Gastroesophageal sphincter (tissue), 4 donors: ENCODE measurements around the gene DENND4C. TPM values are rescaled to one million over a fixed set of nuclear protein-coding genes. Genes with fewer than 3 reads are reported as not detected.

Experiments
- ATAC-seq: fragments of 150-250 bp; one replicate; pipeline ENCODE4 v1.9.1; 2016; ENCODE audit warnings: mild to moderate bottlenecking, moderate library complexity
- H3K27ac ChIP-seq, 4 donors: fragments of 200-600 bp; sonication (generic) in 3 of 4; 1 replicate in 3 of 4; 2 replicates in 1 of 4; pipeline ENCODE4 v1.5.1; 2016 to 2019
- H3K27me3 ChIP-seq: fragments of 200-600 bp; sonication (generic); one replicate; pipeline ENCODE4 v1.5.1; 2019
- H3K36me3 ChIP-seq, 2 donors: fragments of 200-600 bp; sonication (generic); one replicate each; pipeline ENCODE4 v1.5.1; 2019; ENCODE audit warnings: control low read depth in 1 of 2
- H3K4me1 ChIP-seq, 3 donors: fragments of 200-600 bp; sonication (generic); 1 replicate in 2 of 3; 2 replicates in 1 of 3; pipeline ENCODE4 v1.5.1; 2016 to 2019; ENCODE audit warnings: control low read depth in 2 of 3
- H3K4me3 ChIP-seq, 2 donors: fragments of 200-600 bp; sonication (generic); one replicate each; pipeline ENCODE4 v1.5.1; 2019; ENCODE audit warnings: mild to moderate bottlenecking in 1 of 2, moderate library complexity in 1 of 2
- H3K9me3 ChIP-seq, 3 donors: fragments of 200-600 bp; sonication (generic); one replicate each; pipeline ENCODE4 v1.5.1; 2017 to 2019; ENCODE audit warnings: control low read depth in 2 of 3
- CTCF ChIP-seq, 4 experiments: fragments of 200-600 bp in 2 of 4; fragments of 450-650 bp in 2 of 4; sonication (generic) in 1 of 4; IDR thresholded peaks; one replicate each; pipeline ENCODE4 v1.5.1; 2017 to 2019; ENCODE audit warnings: antibody characterized with exemption in 4 of 4, mild to moderate bottlenecking in 2 of 4, moderate library complexity in 2 of 4
- EP300 ChIP-seq: sonication (generic); formaldehyde crosslinking; IDR thresholded peaks from one replicate; pipeline ENCODE4 v1.6.1; 2017; ENCODE audit warnings: antibody characterized with exemption, mild to moderate bottlenecking
- POLR2A ChIP-seq, 2 donors: fragments of 450-650 bp; IDR thresholded peaks; one replicate each; pipeline ENCODE4 v1.6.1; 2017; ENCODE audit warnings: antibody characterized with exemption in 2 of 2, mild to moderate bottlenecking in 2 of 2, moderate library complexity in 1 of 2
- POLR2AphosphoS5 ChIP-seq: sonication (generic); formaldehyde crosslinking; IDR thresholded peaks from one replicate; pipeline ENCODE4 v1.6.1; 2017; ENCODE audit warnings: antibody characterized with exemption
- WGBS, 2 donors: methylation state at CpG; one replicate each; pipeline ENCODE4 v1.1.5; 2018; ENCODE audit warnings: low coverage in 1 of 2; 5-methylcytosine and 5-hydroxymethylcytosine counted together
- total RNA-seq, 4 donors: library from RNA; depleted of rRNA; stranded (reverse); fragments of >200 nt; gene quantifications; one replicate each; pipeline ENCODE4 v1.1.0, GENCODE V29; 2016

DENND4C gene
- total RNA-seq, result 100 to 1,000 TPM in 1 of 4 donors, 10 to 100 TPM in 3; 72.9 to 117 (median 81.9) TPM

DNA sequence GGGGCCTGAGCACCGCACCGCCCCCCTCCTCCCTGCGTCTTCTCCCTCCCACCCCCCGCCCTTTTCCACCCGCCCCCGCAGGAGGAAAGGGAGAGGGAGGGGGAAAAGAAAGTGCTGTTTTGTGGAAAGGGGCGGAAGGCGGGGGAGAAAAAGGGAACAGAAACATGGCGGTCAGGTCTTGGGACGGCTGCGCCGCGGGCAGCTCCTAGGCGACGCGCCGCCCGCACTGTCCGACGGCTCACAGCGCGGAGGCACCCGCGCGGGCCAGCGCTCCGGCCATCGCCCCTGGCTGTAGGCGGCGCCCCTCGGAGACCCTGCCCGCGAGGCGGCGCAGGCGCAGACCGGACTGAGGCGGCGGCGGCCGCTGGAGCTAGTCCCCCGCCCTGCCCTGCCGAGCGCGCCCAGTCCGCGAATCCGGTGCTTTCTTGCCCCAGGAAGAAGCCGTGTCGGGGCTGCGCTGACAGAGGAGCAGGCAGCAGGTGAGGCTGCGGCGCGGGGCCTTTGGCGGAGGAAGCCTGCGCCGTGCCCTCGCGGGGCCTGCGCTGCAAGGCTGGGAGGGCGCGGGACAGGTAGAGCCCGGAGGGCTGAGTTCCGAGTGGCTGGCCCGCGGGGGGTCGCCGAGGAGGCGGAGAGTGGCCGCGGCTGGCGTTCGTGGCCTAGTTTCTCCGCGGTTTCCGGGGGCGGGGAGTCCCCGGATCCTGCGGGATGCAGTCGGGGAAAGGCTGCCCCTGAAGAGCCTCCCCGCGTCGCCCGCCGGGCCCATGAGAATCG lies at the start of gene DENND4C:
TSS of gene DENND4C (plus strand) at position 339 of the 771 bp plus-strand sequence. CDS start 45,482 bp downstream, outside the sequence.
- peaks cover 0 to 48% (median 8%) of the 10 kb centered on the region in 3 donors for H3K4me1 ChIP-seq
- H3K27ac ChIP-seq, result peak within 1 kb of the TSS; percentile 84 to 99 (median 97)
- H3K9me3 ChIP-seq, result no peaks in the 10 kb centered on the region
- no peaks in the 10 kb centered on the region for H3K27me3 ChIP-seq
- peak; percentile 92 for ATAC-seq
- no peaks in the 10 kb centered on the region for H3K36me3 ChIP-seq
- 0% methylated on average over 8 of the region's 86 CpGs; no CpG with 5 or more reads in 1 of the 2 donors for WGBS, 2 donors
- H3K4me3 ChIP-seq, result peak within 1 kb of the TSS; percentile 79 to 98
- no peak for TF ChIP-seq EP300
- TF ChIP-seq POLR2A (IDR thresholded peaks at IDR 0.05), result peak; percentile 71 to 82
- peak in 3 of 4 experiments; percentile 38 to 45 (median 38) for TF ChIP-seq CTCF (IDR thresholded peaks at IDR 0.05)
- peak; percentile 47 for TF ChIP-seq POLR2AphosphoS5

GRCh38 chr9:19180991-19181390 lies 49.5 kb upstream of the DENND4C start:
- H3K27ac ChIP-seq, result no peak overlapping the region

DNA sequence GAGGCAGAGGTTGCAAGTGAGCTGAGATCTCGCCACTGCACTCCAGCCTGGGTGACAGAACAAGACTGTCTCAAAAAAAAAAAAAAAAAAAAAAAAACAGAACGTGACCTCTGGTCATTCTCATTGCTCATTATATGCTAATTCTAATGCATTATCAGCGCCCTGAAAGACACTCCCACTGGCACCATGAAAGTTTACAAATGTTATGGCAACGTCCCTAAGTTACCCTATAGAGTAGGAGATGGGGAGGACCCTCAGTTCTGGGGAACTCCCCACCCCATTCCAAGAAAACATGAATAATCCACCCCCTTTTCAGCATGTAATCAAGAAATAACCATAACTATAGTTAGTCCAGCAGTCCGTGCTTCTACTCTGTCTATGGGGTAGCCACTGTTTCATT lies 48.9 kb upstream of the DENND4C start:
- no peak overlapping the region for H3K4me3 ChIP-seq
- no peaks in the 10 kb centered on the region for H3K36me3 ChIP-seq
- no peaks in the 10 kb centered on the region for H3K9me3 ChIP-seq
- H3K27ac ChIP-seq, result peak overlapping the region in 2 of 4 donors; percentile 85 to 86
- TF ChIP-seq EP300 (no peak), CTCF (IDR thresholded peaks at IDR 0.05) (no peak), POLR2AphosphoS5 (no peak), POLR2A (IDR thresholded peaks at IDR 0.05) (no peak)
- peaks cover 4 to 36% (median 20%) of the 10 kb centered on the region in 3 donors for H3K4me1 ChIP-seq
- WGBS, 2 donors, result 87 to 90% methylated on average over 2 to 5 of the region's 5 CpGs
- no peaks in the 10 kb centered on the region for H3K27me3 ChIP-seq
- no peak for ATAC-seq

More at GRCh38 chr9:19180991-19181390, 49.5 kb upstream of the DENND4C start:
- 86 to 94% methylated on average over 3 to 5 of the region's 5 CpGs for WGBS, 2 donors
- H3K36me3 ChIP-seq, result no peaks in the 10 kb centered on the region
- no peaks in the 10 kb centered on the region for H3K27me3 ChIP-seq
- no peaks in the 10 kb centered on the region for H3K9me3 ChIP-seq
- TF ChIP-seq POLR2AphosphoS5 (no peak), CTCF (IDR thresholded peaks at IDR 0.05) (no peak), POLR2A (IDR thresholded peaks at IDR 0.05) (no peak), EP300 (no peak)
- peaks cover 4 to 36% (median 20%) of the 10 kb centered on the region in 3 donors for H3K4me1 ChIP-seq
- ATAC-seq, result no peak
- H3K4me3 ChIP-seq, result no peak overlapping the region

DNA sequence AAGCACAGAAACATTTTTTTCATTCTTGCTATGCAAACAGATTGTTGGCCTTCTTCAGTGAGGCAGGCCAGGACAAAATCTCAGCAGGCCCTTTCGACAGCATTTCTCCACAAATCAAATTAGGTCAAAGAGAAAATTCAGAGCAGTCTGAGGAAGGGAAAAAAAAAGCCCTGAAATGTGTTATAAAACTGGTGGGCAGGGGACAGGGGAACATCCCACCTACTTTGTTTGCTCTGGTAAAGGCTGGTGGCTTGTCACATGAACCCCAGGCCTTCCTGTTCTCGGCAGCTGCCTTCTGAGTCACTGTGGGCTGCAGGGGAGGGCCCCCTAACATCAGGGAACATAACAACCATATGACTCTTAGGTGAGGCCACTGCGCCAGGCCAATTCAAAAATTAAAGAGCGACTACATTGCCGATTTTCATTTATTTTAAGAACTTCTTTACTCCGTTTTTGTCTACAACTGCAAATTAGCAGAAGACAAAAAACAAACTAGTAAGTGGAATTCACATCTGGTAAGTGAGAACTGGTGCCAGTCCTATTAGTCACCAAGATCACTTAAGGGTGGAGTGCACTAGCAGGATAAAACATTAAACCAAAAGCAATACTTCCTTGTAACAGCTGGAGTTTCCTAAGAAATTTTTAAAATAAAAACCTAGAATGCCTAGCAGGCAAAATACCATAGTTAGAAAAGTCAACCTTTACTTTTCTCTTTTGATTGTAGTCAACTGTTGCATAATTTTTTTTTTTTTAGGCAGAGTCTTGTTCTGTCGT lies 46.2 kb upstream of the DENND4C start:
- Histone ChIP-seq H3K27me3 (no peaks in the 10 kb centered on the region), H3K4me3 (no peak overlapping the region), H3K4me1 (peaks cover 4 to 36% (median 20%) of the 10 kb centered on the region in 3 donors), H3K36me3 (no peaks in the 10 kb centered on the region), H3K9me3 (no peaks in the 10 kb centered on the region), H3K27ac (peak overlapping the region; percentile 54 to 90 (median 86))
- 10 to 34% methylated on average over 6 to 7 of the region's 7 CpGs for WGBS, 2 donors
- TF ChIP-seq POLR2AphosphoS5 (peak; percentile 60), POLR2A (IDR thresholded peaks at IDR 0.05) (no peak)
- ATAC-seq, result peak; percentile 96

- peaks cover 4 to 36% (median 20%) of the 10 kb centered on the region in 3 donors for H3K4me1 ChIP-seq
- no peak for ATAC-seq
- H3K4me3 ChIP-seq, result no peak overlapping the region
- TF ChIP-seq POLR2AphosphoS5 (no peak), POLR2A (IDR thresholded peaks at IDR 0.05) (no peak), CTCF (IDR thresholded peaks at IDR 0.05) (no peak), EP300 (no peak)
- no peaks in the 10 kb centered on the region for H3K27me3 ChIP-seq
- H3K9me3 ChIP-seq, result no peaks in the 10 kb centered on the region
- peak overlapping the region in 3 of 4 donors; percentile 85 to 90 (median 86) for H3K27ac ChIP-seq
- WGBS, 2 donors, result 80 to 100% methylated on average over 1 of the region's 1 CpG
- H3K36me3 ChIP-seq, result no peaks in the 10 kb centered on the region
These were observed 45.3 kb upstream of the DENND4C start for GRCh38 chr9:19185191-19185590.
